Calu3 (cell line): ENCODE measurements around the gene ENPP3. TPM values are rescaled to one million over a fixed set of nuclear protein-coding genes. Genes with fewer than 3 reads are reported as not detected.

Experiments
- BruUV-seq: library from RNA; stranded (reverse); fragments of 400-500 nt; replicated peaks from 2 replicates; lab custom pipeline; 2021; lab: Mats Ljungman, UMichigan
- CTCF ChIA-PET: fragments of 300-600 bp; sonication (Branson Sonifier 250); formaldehyde crosslinking; loops from one replicate; lab custom pipeline; 2022; ENCODE audit warnings: antibody characterized with exemption; lab: Charles Lee
- DNase-seq: peaks from one replicate; pipeline ENCODE4 v3.0.0; 2022
- H3K27ac Mint-ChIP-seq: one replicate; pipeline ENCODE4 v1.8.0; 2022; ENCODE audit warnings: mixed read lengths; ENCODE audit not compliant: unreplicated experiment
- H3K27me3 Mint-ChIP-seq: one replicate; pipeline ENCODE4 v1.8.0; 2022; ENCODE audit warnings: mixed read lengths; ENCODE audit not compliant: unreplicated experiment
- H3K36me3 Mint-ChIP-seq: one replicate; pipeline ENCODE4 v1.8.0; 2022; ENCODE audit warnings: mild to moderate bottlenecking, moderate library complexity, mixed read lengths; ENCODE audit not compliant: insufficient read depth, unreplicated experiment
- H3K4me1 Mint-ChIP-seq: one replicate; pipeline ENCODE4 v1.8.0; 2022; ENCODE audit warnings: mild to moderate bottlenecking, low read depth, mixed read lengths; ENCODE audit not compliant: unreplicated experiment
- H3K4me3 Mint-ChIP-seq: one replicate; pipeline ENCODE4 v1.8.0; 2022; ENCODE audit warnings: mild to moderate bottlenecking, low read depth, moderate library complexity, mixed read lengths; ENCODE audit not compliant: unreplicated experiment
- H3K9me3 Mint-ChIP-seq: one replicate; pipeline ENCODE4 v1.8.0; 2022; ENCODE audit warnings: low read depth, mixed read lengths; ENCODE audit not compliant: unreplicated experiment
- CTCF ChIP-seq: fragments of 200-600 bp; IDR thresholded peaks from one replicate; pipeline ENCODE4 v1.8.0; 2022; ENCODE audit warnings: antibody characterized with exemption; ENCODE audit not compliant: unreplicated experiment
- intact Hi-C: fragments of 100-400 bp; cut with micrococcal nuclease; formaldehyde crosslinking; loops from one replicate; pipeline ENCODE4 v1.10.0; 2022; ENCODE audit not compliant: unreplicated experiment
- total RNA-seq: library from RNA; stranded (reverse); gene quantifications from 2 replicates; pipeline ENCODE4 v1.2.3, GENCODE V29; 2022

ENPP3 gene
- total RNA-seq, 1 experiment from 2014 or later = not detected

GRCh38 chr6:131594074-131594473 is 43.0 kb upstream of the ENPP3 start:
- Mint-ChIP-seq H3K9me3 (no peaks in the 10 kb centered on the region), H3K36me3 (peaks cover 43% of the 10 kb centered on the region), H3K27me3 (no peaks in the 10 kb centered on the region), H3K27ac (no peak overlapping the region), H3K4me3 (no peak overlapping the region), H3K4me1 (no peaks in the 10 kb centered on the region)
- no TSS peak for BruUV-seq
- CTCF ChIA-PET = no interaction called here
- intact Hi-C loops = no loop called here
- TF ChIP-seq CTCF = no peak
- no peak for DNase-seq

- Mint-ChIP-seq H3K27ac (no peak overlapping the region), H3K27me3 (no peaks in the 10 kb centered on the region), H3K9me3 (no peaks in the 10 kb centered on the region), H3K4me3 (no peak overlapping the region), H3K4me1 (no peaks in the 10 kb centered on the region), H3K36me3 (peaks cover 36% of the 10 kb centered on the region)
- CTCF ChIA-PET = interaction anchor here (0.6 to 0.7 kb wide), 2 partner anchors 10 to 702 kb away, joined by 4 to 5 read pairs; no protein-coding TSS in a partner anchor
- TF ChIP-seq CTCF = peak; percentile 35
- BruUV-seq = no TSS peak
- no peak for DNase-seq
- intact Hi-C loops = no loop called here
These were observed 39.7 kb upstream of the ENPP3 start for GRCh38 chr6:131597446-131597845.

GRCh38 chr6:131600716-131601115 is 36.4 kb upstream of the ENPP3 start:
- no peaks in the 10 kb centered on the region for H3K9me3 Mint-ChIP-seq
- H3K27ac Mint-ChIP-seq = no peak overlapping the region
- no peak for TF ChIP-seq CTCF
- peaks cover 24% of the 10 kb centered on the region for H3K36me3 Mint-ChIP-seq
- H3K27me3 Mint-ChIP-seq = no peaks in the 10 kb centered on the region
- H3K4me3 Mint-ChIP-seq = no peak overlapping the region
- DNase-seq = no peak
- H3K4me1 Mint-ChIP-seq = no peaks in the 10 kb centered on the region
- BruUV-seq = no TSS peak
- CTCF ChIA-PET = no interaction called here
- intact Hi-C loops = no loop called here

- CTCF ChIA-PET = interaction anchor here (0.7 to 1.1 kb wide), 3 partner anchors 18 to 69 kb away, joined by 3 to 6 read pairs (median 4); partner anchors contain the start of gene MED23
- intact Hi-C loops = no loop called here
- no peak for TF ChIP-seq CTCF
- no TSS peak for BruUV-seq
- no peak overlapping the region for H3K4me3 Mint-ChIP-seq
- no peaks in the 10 kb centered on the region for H3K9me3 Mint-ChIP-seq
- no peaks in the 10 kb centered on the region for H3K27me3 Mint-ChIP-seq
- peaks cover 13% of the 10 kb centered on the region for H3K36me3 Mint-ChIP-seq
- H3K4me1 Mint-ChIP-seq = no peaks in the 10 kb centered on the region
- no peak for DNase-seq
- no peak overlapping the region for H3K27ac Mint-ChIP-seq
These were observed 34.3 kb upstream of the ENPP3 start for GRCh38 chr6:131602781-131603312.
